ENCODE results near the gene OR1K1. TPM values are rescaled to one million over a fixed set of nuclear protein-coding genes. Genes with fewer than 3 reads are reported as not detected.
"Not testable (repeated sequence)": the region's sequence is repeated elsewhere in the genome, so short reads cannot be mapped to it uniquely, and the experiment has no call there.

Gene OR1K1
- total RNA-seq, 2 donors from 2014 or later, result not detected

DNA sequence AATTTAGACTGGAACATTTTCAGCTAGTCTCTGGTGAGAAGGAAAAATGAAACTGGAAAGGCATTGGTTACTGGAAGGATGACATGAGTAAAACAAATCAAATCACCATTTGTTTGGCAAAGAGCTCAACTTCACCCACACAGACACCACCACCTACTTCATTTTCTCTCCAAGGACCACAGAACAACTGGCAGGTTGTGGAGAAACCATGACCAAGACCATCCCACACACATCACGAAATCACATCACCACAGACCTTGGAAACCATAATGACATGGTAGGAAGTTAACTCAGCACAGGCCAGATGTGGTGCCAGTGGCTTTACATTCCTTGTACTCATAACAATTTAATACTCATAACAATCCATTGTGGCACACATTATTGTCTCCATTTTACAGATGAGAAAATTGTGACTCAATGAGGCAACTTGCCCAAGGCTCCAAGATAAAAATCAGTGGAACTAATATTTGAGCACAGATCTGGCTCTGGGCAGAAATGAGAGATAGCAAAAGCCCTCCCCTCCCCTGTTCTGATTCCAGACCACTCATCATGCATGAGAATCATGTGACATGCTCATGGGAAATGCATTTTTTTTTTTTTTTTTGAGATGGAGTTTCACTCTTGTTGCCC lies 7.5 kb downstream of the OR1K1 start:
- H3K36me3 Mint-ChIP-seq (ENCODE audit: low read depth), result peaks cover 2% of the 10 kb centered on the region
- Histone ChIP-seq H3K4me1 (ENCODE audit: control insufficient read depth, insufficient read depth, low read length) (no peaks in the 10 kb centered on the region), H3K36me3 (ENCODE audit: control insufficient read depth, insufficient read depth, low read length) (no peaks in the 10 kb centered on the region), H3K4me3 (ENCODE audit: low read length) (no peak overlapping the region), H3K27ac (ENCODE audit: low read depth, low read length) (no peak overlapping the region), H3K9ac (ENCODE audit: extremely low read depth, low read length, poor library complexity, severe bottlenecking) (no peak overlapping the region), H3K27me3 (ENCODE audit: control insufficient read depth, insufficient read depth, low read length, poor library complexity, severe bottlenecking) (no peaks in the 10 kb centered on the region), H3K9me3 (ENCODE audit: control insufficient read depth, low read length) (no peaks in the 10 kb centered on the region)
- no peaks in the 10 kb centered on the region for H3K27me3 Mint-ChIP-seq (ENCODE audit: insufficient read depth)
- H3K27ac Mint-ChIP-seq, result no peak overlapping the region
- DNase-seq, result no peak
- WGBS, 2 experiments (ENCODE audit: insufficient coverage in 1 of 2, insufficient read length in 1 of 2), result 53% methylated on average over 1 of the region's 1 CpG; no CpG with 5 or more reads in 1 of the 2 experiments
- TF ChIP-seq CTCF (conservative IDR thresholded peaks at IDR 0.05), result no peak
- H3K4me3 Mint-ChIP-seq, result no peak overlapping the region
- peaks cover 14% of the 10 kb centered on the region for H3K9me3 Mint-ChIP-seq
- no peaks in the 10 kb centered on the region for H3K4me1 Mint-ChIP-seq

- H3K36me3 ChIP-seq (ENCODE audit: control insufficient read depth, insufficient read depth, low read length), result no peaks in the 10 kb centered on the region
- H3K9me3 Mint-ChIP-seq, result peaks cover 14% of the 10 kb centered on the region
- H3K9ac ChIP-seq (ENCODE audit: extremely low read depth, low read length, poor library complexity, severe bottlenecking), result no peak overlapping the region
- peaks cover 2% of the 10 kb centered on the region for H3K36me3 Mint-ChIP-seq (ENCODE audit: low read depth)
- H3K4me3 ChIP-seq (ENCODE audit: low read length), result no peak overlapping the region
- H3K4me1 ChIP-seq (ENCODE audit: control insufficient read depth, insufficient read depth, low read length), result no peaks in the 10 kb centered on the region
- no peak overlapping the region for H3K4me3 Mint-ChIP-seq
- no peaks in the 10 kb centered on the region for H3K9me3 ChIP-seq (ENCODE audit: control insufficient read depth, low read length)
- DNase-seq, result no peak
- H3K27me3 ChIP-seq (ENCODE audit: control insufficient read depth, insufficient read depth, low read length, poor library complexity, severe bottlenecking), result no peaks in the 10 kb centered on the region
- no peak overlapping the region for H3K27ac ChIP-seq (ENCODE audit: low read depth, low read length)
- H3K27ac Mint-ChIP-seq, result no peak overlapping the region
- WGBS, 2 experiments (ENCODE audit: insufficient coverage in 1 of 2, insufficient read length in 1 of 2), result 93 to 100% methylated on average over 3 of the region's 3 CpGs
- no peaks in the 10 kb centered on the region for H3K4me1 Mint-ChIP-seq
- H3K27me3 Mint-ChIP-seq (ENCODE audit: insufficient read depth), result no peaks in the 10 kb centered on the region
- TF ChIP-seq CTCF (conservative IDR thresholded peaks at IDR 0.05), result no peak
Observed at GRCh38 chr9:122808141-122808540, 8.2 kb downstream of the OR1K1 start.

- H3K4me1 ChIP-seq (ENCODE audit: control insufficient read depth, insufficient read depth, low read length); DNase-seq; H3K4me3 ChIP-seq (ENCODE audit: low read length); H3K9me3 ChIP-seq (ENCODE audit: control insufficient read depth, low read length); H3K4me3 Mint-ChIP-seq; H3K9ac ChIP-seq (ENCODE audit: extremely low read depth, low read length, poor library complexity, severe bottlenecking); H3K4me1 Mint-ChIP-seq; H3K36me3 Mint-ChIP-seq (ENCODE audit: low read depth); H3K27me3 Mint-ChIP-seq (ENCODE audit: insufficient read depth); H3K27me3 ChIP-seq (ENCODE audit: control insufficient read depth, insufficient read depth, low read length, poor library complexity, severe bottlenecking); H3K36me3 ChIP-seq (ENCODE audit: control insufficient read depth, insufficient read depth, low read length); H3K27ac Mint-ChIP-seq; H3K27ac ChIP-seq (ENCODE audit: low read depth, low read length): not testable (repeated sequence)
- WGBS, 2 experiments (ENCODE audit: insufficient coverage in 1 of 2, insufficient read length in 1 of 2), result 80 to 84% methylated on average over 2 to 7 of the region's 7 CpGs
- peaks cover 14% of the 10 kb centered on the region for H3K9me3 Mint-ChIP-seq
Observed at GRCh38 chr9:122809261-122809660, 9.3 kb downstream of the OR1K1 start.

Data from endodermal cell (in vitro differentiated cells).